ENCODE results near the gene DUSP14. TPM values are rescaled to one million over a fixed set of nuclear protein-coding genes. Genes with fewer than 3 reads are reported as not detected.
A peak's percentile ranks its signal among the peaks of the same experiment; 100 is the strongest.

The DUSP14 gene
- total RNA-seq, 1 donor from 2014 or later = 16.0 TPM

DNA sequence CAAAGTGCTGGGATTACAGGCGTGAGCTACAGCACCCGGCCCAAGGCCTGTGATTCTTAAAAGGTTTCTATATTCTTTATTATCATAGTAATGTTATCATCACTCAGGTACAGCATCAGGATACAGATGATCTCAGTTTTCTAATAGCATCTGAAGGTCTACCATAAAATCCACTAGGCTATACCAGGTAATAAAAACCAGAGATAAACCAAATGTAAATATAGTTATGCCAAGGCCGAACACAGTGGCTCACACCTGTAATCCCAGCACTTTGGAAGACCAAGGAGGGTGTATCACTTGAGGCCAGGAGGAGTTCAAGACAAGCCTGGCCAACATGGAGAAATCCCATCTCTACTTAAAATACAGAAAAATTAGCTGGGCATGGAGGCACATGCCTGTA lies 65.7 kb downstream of the DUSP14 start:
- TF ChIP-seq, protein P1, sequence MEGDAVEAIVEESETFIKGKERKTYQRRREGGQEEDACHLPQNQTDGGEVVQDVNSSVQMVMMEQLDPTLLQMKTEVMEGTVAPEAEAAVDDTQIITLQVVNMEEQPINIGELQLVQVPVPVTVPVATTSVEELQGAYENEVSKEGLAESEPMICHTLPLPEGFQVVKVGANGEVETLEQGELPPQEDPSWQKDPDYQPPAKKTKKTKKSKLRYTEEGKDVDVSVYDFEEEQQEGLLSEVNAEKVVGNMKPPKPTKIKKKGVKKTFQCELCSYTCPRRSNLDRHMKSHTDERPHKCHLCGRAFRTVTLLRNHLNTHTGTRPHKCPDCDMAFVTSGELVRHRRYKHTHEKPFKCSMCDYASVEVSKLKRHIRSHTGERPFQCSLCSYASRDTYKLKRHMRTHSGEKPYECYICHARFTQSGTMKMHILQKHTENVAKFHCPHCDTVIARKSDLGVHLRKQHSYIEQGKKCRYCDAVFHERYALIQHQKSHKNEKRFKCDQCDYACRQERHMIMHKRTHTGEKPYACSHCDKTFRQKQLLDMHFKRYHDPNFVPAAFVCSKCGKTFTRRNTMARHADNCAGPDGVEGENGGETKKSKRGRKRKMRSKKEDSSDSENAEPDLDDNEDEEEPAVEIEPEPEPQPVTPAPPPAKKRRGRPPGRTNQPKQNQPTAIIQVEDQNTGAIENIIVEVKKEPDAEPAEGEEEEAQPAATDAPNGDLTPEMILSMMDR (conservative IDR thresholded peaks at IDR 0.05) = no peak
- no peak for DNase-seq (ENCODE audit: extremely low spot score, unreplicated experiment)
- no peak overlapping the region for H3K27ac Mint-ChIP-seq
- H3K4me1 Mint-ChIP-seq (ENCODE audit: unreplicated experiment) = peaks cover 8% of the 10 kb centered on the region
- peaks cover 27% of the 10 kb centered on the region for H3K36me3 Mint-ChIP-seq
- no peaks in the 10 kb centered on the region for H3K9me3 Mint-ChIP-seq
- no peaks in the 10 kb centered on the region for H3K27me3 Mint-ChIP-seq
- H3K4me3 Mint-ChIP-seq = no peak overlapping the region

DNA sequence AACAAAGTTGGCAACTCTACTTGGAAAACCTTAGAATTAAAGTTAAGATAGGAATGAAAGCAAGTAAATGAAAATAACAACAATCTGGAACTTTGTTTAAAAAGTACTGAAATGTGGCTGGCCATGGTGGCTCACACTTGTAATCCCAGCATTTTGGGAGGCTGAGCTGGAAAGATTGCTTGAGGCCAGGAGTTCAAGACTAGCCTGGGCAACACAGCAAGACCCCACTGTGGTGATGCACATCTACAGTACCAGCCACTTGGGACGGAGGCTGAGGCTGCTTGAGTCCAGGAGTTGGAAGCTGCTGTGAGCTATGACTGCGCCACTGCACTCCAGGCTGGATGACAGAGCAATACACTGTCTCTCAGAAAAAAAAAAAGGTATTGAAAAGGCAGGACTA lies 67.8 kb downstream of the DUSP14 start:
- Mint-ChIP-seq H3K27me3 (no peaks in the 10 kb centered on the region), H3K9me3 (no peaks in the 10 kb centered on the region), H3K27ac (no peak overlapping the region), H3K36me3 (peaks cover 36% of the 10 kb centered on the region), H3K4me3 (no peak overlapping the region), H3K4me1 (ENCODE audit: unreplicated experiment) (no peaks in the 10 kb centered on the region)
- DNase-seq (ENCODE audit: extremely low spot score, unreplicated experiment) = no peak
- TF ChIP-seq, protein P1 (conservative IDR thresholded peaks at IDR 0.05) = no peak

DNA sequence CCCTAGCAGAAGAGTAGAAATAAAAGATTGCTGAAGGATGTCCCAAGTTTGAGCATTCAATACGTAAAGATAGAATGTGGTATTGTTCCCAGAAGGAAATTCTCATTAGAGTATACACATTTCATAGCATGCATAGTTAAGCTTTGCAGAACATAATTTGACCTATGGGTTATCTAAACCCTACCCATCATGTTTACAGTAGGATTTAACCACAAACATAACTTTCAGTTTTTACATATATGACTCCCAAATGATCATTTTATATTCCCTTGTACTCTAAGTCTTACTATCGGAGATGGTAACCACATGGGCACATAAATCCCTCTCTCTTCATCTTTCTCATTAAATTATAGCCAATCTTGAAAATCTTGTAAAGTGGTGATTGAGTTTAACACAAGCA lies 68.6 kb downstream of the DUSP14 start:
- DNase-seq (ENCODE audit: extremely low spot score, unreplicated experiment) = no peak
- Mint-ChIP-seq H3K9me3 (no peaks in the 10 kb centered on the region), H3K4me1 (ENCODE audit: unreplicated experiment) (no peaks in the 10 kb centered on the region), H3K36me3 (peaks cover 31% of the 10 kb centered on the region), H3K27ac (no peak overlapping the region), H3K27me3 (no peaks in the 10 kb centered on the region), H3K4me3 (no peak overlapping the region)
- TF ChIP-seq, protein P1 (conservative IDR thresholded peaks at IDR 0.05) = no peak

DNA sequence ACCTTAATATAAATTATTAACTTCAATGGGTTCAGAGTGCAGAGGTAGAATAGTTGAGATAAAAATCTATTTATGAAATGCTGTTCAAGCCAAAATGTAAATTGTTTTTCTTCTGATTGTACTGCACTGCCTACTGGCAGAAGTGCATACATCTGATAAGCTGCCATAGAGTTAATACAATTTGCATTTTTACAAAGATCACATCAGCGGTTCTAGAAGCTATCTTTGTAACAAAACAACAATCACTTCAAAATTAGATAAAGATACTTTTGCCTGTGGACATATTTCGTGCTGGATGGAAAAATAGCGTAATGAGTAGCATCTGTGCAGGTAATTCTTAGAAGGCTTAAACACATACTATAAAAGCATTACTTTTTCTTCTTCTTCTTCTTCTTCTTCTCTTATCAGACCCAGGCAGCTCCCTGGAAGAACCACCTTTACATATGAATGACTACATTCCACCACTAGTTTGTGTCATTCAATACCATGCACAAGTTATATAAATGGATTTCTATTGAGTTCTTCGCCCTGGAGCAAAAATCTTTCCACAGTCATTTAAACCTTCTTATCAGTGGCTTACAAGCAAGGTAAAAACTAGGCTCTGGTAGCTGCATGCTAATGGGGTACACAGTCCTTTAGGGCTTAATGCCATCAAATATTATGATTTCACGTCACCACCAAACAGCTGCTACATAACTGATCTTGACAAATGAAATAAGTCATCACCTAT lies 72.5 kb downstream of the DUSP14 start:
- Mint-ChIP-seq H3K9me3 (no peaks in the 10 kb centered on the region), H3K4me3 (no peak overlapping the region), H3K27ac (peak overlapping the region; percentile 16), H3K27me3 (no peaks in the 10 kb centered on the region), H3K36me3 (peaks cover 43% of the 10 kb centered on the region), H3K4me1 (ENCODE audit: unreplicated experiment) (no peaks in the 10 kb centered on the region)
- TF ChIP-seq, protein P1 (conservative IDR thresholded peaks at IDR 0.05) = no peak
- DNase-seq (ENCODE audit: extremely low spot score, unreplicated experiment) = no peak

Other genes with a start within 250 kb of the DUSP14 start
- gene C17orf78, start 113.9 kb upstream of the DUSP14 start, total RNA-seq (ENCODE audit: low replicate concordance) = 1.6 TPM in 1 of 2 replicates, not detected in the other
- 86.7 and 101 TPM in 2 replicates for gene ACACA, start 83.1 kb upstream of the DUSP14 start, total RNA-seq (ENCODE audit: low replicate concordance)
- 26.1 and 28.5 TPM in 2 replicates for gene TADA2A, start 83.0 kb upstream of the DUSP14 start, total RNA-seq (ENCODE audit: low replicate concordance)
- 41.8 and 45.0 TPM in 2 replicates for gene SYNRG, start 119.5 kb downstream of the DUSP14 start, total RNA-seq (ENCODE audit: low replicate concordance)
- 37.5 and 49.4 TPM in 2 replicates for gene DDX52, start 153.6 kb downstream of the DUSP14 start, total RNA-seq (ENCODE audit: low replicate concordance)